GM12891 (cell line): ENCODE data around the gene DUSP22.

Experiments
- POLR2A ChIP-seq: IDR thresholded peaks from 2 replicates; pipeline ENCODE4 v1.6.1; 2011; ENCODE audit warnings: low read depth, low read length, control low read depth
- POLR2AphosphoS5 ChIP-seq: IDR thresholded peaks from 2 replicates; pipeline ENCODE4 v1.6.1; 2011; ENCODE audit warnings: low read depth, low read length, control low read depth

DNA sequence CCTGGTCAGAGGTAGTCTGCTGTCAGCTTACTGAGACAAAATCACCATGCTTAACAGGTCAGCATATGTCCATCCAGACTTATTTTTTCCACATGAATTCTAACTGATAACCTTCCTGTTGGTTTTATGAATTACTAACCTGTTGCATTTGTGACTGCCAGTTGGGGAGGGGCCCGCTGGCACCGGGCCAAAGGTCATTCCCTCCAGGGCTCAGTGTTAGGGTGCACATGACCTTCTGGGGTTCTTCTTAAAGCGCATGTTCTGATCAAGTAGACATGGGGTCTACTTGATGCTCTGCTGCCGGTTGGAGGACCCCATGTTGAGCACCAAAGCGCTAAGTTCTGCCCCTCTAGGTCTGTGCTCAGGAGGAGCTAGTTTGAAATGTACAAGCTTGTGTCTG lies 15.6 kb downstream of the DUSP22 start:
- TF ChIP-seq POLR2A = no peak
- no peak for TF ChIP-seq POLR2AphosphoS5
